ENCODE measurements around the gene SH3PXD2A.
"Not testable (repeated sequence)": the region's sequence is repeated elsewhere in the genome, so short reads cannot be mapped to it uniquely, and the experiment has no call there.

Gene SH3PXD2A

DNA sequence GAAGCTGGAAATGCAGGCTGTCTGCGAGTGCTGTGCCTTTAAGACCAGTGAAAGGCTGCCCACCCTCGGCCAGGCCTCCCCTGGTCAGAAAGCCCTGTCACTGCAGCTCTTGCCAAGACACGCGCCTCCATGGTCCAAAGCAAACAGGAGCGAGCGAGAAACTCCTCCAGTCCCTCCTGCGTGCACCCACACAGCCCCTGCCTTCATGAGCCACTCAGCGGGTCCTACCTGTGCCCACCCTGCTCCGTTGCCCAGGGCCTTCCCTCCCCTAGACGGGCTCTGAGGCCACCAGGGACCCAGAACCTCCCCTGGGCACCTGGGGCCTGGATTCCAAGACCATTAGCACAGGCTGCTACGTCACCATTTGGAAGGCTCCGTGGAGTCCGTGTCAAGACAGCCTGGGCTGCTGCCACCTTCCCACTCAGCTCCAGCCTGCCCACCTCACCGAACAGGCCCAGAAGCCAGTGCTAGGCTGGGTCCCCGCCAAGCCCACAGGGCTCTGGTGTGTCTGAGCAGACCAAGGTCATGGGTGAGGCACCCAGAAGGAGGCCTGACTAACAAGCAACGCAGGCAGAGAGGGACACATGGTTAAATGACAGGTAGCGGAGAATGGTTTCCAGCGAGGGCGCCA, 217.3 kb downstream of the SH3PXD2A start:
- DNase-seq, result no peak

DNA sequence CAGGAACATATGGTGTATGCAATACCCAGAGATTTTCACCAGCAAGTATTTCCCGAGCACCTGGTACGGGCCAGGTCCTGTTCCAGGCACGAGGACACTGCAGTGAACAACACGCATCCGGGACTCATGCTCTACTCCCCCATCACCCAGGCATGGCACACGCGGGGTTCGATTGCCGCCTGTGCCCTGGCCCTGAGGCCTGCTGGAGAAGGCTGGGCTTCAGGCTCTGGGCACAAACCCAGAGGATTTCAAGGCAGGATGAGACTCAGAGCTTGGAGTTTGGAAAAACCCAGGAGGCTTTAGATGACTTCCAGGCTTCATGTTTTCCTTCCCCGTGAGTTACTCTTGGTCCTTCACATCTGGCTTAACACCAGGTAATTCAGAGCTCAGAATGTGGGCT, 218.4 kb downstream of the SH3PXD2A start:
- DNase-seq, result no peak

- DNase-seq, result no peak
Observed at GRCh38 chr10:103636492-103636891, 218.9 kb downstream of the SH3PXD2A start.

DNA sequence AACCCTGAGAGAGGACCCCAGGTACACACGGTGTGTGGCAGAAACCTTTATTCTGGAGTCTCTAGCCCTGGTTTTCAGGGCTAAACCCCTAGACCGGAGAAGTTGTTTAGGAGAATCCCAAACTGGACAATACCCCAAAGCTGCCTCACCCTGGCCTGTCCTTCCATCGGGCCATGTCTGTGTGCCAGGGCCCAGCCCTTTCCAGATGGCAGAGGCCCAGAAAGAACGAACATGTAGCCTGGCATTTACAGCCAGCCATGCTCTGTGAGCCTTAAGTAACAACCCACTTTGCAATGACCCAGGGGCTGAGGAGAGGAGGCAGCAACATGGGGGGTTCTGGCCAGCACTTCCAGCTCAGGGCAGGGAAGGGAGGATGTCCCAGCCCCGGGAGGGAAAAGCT, 219.8 kb downstream of the SH3PXD2A start:
- no peak for DNase-seq

DNA sequence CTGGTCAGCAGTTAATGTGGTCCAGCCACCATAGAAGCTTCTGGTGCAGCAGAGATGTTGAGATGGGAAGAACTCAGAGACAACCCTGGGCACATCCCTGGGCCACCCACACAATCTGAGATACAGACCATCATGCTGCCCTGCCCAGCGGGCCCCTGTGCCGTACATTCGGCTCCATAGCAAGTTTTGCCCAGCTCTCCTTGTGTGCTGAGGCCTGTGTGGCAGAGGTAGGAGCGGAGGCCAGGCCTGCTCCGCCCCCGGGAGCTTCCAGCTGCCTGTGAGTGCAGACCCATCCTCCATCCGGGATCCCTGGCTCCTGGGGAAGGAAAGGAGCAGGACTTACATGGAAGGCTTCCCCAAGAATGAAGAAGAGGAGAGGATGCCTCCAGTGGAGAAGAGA, 221.5 kb downstream of the SH3PXD2A start:
- DNase-seq, result no peak

DNA sequence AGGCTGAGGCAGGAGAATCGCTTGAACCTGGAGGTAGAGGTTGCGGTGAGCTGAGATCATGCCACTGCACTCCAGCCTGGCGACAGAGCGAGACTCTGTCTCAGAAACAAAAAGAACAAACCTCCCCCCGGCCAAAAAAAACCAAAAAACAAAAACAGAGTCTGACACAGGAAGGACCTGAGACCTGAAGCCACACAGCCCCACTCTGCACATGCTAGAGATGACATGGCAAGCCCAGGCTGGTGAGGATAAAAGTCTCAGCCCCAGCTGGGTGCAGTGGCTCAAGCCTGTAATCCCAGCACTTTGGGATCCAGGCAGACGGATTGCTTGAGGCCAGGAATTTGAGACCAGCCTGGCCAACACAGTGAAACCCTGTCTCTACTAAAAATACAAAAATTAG, 222.5 kb downstream of the SH3PXD2A start:
- DNase-seq, result not testable (repeated sequence)

- DNase-seq, result no peak
Observed at GRCh38 chr10:103632247-103632642, 223.1 kb downstream of the SH3PXD2A start.

- no peak for DNase-seq
Observed at GRCh38 chr10:103630156-103630555, 225.2 kb downstream of the SH3PXD2A start.

- DNase-seq, result no peak
Observed at GRCh38 chr10:103629581-103629980, 225.8 kb downstream of the SH3PXD2A start.

- DNase-seq, result no peak
Observed at GRCh38 chr10:103627893-103628292, 227.5 kb downstream of the SH3PXD2A start.

- DNase-seq, result no peak
Observed at GRCh38 chr10:103627111-103627892, 228.1 kb downstream of the SH3PXD2A start.

DNA sequence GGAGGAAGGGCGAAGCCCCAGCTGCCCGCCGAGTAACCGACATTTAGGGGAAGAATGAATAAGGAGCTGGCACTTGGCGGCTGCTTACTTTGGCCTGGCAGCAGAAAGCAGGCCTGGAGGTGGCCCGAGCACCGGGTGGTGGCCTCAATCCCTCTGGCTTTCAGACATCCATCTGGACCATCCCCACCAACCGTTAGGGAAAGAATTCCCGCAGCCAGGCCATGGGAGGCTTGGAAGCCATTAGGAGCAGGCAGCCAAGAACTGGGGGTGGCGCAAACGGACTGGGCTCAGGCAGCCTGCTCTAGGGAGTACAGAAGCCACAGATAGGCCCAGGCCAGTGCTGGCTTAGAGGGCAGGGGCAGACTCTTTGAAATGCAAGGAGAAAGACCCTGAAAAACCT, 229.2 kb downstream of the SH3PXD2A start:
- no peak for DNase-seq

DNA sequence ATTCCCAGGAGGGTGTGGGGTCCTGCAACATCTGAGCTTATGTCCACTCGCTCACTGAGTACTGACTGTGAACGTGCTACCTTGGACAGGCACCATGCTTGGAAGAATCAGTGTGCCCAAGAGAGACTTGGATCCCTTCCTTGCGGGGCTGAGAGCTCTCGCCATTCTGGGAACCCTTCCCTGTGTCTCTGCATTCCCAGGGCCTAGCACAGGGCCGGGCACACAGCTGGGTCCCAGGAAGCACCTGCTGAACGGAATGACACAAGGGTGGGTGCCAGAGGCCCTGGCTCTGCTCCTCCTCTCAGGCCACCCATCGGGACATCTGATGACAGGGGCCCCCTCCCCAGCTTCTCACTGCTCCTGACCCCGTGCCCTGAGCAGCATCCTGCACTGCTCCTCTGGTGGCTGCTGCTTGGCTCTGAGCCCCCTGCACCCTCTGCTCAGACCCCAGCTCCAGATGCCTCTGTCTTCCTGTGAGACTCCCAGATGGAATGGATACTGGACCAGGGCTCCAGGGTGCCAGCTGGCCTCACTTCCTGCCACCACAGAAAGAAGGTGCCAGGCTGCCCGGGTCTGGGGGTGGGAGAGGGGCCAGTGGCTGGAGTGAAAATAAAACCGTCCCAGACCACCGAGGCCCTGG, 232.3 kb downstream of the SH3PXD2A start:
- DNase-seq, result no peak

GRCh38 chr10:103622286-103622685, 233.1 kb downstream of the SH3PXD2A start:
- no peak for DNase-seq

- DNase-seq, result no peak
Observed at GRCh38 chr10:103621783-103622125, 233.6 kb downstream of the SH3PXD2A start.

GRCh38 chr10:103620891-103621782, 234.2 kb downstream of the SH3PXD2A start:
- peak; percentile 9 for DNase-seq

GRCh38 chr10:103620352-103620740, 235.0 kb downstream of the SH3PXD2A start:
- peak; percentile 69 for DNase-seq

DNA sequence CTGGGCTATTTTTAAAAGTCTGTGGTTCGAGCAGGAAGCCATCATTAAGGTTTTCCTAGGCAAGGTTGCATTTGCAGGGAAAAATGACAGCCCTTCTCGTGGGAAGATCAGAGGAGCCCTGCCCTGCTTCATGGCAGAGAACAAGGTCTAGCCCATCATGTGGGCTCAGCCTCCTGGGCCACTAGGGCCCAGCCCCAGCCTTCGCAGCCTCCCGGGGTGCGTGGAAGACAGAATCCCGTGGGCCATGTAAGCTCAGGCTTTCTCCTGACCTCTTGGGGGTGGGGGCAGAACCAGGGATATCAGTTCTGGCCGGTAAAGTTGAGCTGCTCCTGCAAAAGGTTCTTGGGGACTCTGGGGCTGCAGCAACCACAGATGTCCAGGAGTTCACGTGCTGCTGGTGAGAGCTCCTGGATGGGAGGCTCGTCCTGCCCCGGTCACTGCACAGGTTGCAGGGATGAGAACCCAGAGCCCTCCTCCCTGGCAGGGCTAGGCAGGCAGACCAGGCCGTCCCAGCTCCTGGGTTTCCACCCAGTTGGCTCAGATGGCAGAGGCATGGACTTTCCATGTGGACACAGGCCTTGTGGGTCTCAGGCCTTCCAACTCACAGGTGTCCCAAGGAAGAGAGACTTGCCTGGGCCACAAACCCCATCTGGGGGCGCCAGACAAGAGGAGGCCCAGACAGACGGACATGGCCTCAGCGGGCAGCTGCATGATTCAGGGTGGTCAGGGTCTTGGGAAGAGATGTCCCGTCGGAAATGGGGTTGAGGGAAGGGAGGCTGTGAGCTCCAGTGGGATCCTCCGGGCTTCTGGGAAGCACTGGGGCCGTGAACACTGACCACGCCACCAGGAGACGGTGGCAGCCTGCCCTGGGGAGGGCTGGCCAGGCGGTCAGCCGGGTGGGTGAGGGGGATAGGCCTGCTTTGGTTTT, 235.7 kb downstream of the SH3PXD2A start:
- peak; percentile 71 for DNase-seq

- DNase-seq, result peak; percentile 96
Observed at GRCh38 chr10:103618575-103619423, 236.6 kb downstream of the SH3PXD2A start.

DNA sequence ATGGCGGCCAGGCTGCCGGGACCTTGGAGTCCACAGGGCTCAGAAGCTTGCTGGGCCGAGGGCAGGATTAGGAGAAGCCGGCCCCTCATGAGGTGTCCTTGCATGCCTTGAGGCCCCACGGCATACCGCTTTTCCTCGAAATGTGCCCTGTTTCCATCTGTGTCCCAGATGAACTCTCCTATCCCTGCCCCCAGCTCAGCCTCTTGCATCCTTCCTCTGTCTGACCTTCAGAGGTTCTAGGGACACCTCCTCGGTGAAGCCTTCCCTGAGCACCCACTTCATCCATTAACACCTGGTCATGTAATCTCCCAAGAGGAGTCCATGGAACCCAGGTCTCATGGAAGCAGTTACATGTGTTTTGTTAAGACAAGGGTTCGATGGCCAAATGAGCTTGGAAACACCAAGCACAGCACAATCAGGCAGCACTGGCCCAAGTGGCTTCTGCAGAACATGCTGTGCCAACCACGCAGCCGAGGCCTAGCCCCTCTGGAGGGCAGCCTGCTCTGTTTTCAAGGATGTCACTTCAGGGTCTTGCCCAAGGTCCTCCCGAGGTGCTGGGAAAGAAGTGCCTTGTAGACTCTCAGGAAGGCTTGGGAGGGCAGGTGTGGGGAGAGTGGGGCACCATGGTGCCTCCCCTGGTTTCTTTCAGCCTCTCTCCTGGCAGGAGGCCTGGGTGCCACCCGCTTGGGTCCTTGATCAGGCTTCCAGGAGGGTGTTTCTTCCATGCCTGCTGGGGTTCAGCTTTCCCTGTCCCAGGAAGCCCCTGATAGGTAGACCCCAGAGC, 237.6 kb downstream of the SH3PXD2A start:
- no peak for DNase-seq
